GM18507 (cell line): ENCODE results near the gene RASAL1.

Experiments
- DNase-seq: peaks from one replicate; pipeline ENCODE4 v3.0.0; 2011; ENCODE audit warnings: low read depth; ENCODE audit not compliant: insufficient read length; ENCODE audit errors: extremely low spot score
- FAIRE-seq: peaks from 2 replicates; lab custom pipeline; 2011; peaks lifted over from hg19 to GRCh38; lab: Jason Lieb, UNC

The RASAL1 gene, protein sequence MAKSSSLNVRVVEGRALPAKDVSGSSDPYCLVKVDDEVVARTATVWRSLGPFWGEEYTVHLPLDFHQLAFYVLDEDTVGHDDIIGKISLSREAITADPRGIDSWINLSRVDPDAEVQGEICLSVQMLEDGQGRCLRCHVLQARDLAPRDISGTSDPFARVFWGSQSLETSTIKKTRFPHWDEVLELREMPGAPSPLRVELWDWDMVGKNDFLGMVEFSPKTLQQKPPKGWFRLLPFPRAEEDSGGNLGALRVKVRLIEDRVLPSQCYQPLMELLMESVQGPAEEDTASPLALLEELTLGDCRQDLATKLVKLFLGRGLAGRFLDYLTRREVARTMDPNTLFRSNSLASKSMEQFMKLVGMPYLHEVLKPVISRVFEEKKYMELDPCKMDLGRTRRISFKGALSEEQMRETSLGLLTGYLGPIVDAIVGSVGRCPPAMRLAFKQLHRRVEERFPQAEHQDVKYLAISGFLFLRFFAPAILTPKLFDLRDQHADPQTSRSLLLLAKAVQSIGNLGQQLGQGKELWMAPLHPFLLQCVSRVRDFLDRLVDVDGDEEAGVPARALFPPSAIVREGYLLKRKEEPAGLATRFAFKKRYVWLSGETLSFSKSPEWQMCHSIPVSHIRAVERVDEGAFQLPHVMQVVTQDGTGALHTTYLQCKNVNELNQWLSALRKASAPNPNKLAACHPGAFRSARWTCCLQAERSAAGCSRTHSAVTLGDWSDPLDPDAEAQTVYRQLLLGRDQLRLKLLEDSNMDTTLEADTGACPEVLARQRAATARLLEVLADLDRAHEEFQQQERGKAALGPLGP

DNA sequence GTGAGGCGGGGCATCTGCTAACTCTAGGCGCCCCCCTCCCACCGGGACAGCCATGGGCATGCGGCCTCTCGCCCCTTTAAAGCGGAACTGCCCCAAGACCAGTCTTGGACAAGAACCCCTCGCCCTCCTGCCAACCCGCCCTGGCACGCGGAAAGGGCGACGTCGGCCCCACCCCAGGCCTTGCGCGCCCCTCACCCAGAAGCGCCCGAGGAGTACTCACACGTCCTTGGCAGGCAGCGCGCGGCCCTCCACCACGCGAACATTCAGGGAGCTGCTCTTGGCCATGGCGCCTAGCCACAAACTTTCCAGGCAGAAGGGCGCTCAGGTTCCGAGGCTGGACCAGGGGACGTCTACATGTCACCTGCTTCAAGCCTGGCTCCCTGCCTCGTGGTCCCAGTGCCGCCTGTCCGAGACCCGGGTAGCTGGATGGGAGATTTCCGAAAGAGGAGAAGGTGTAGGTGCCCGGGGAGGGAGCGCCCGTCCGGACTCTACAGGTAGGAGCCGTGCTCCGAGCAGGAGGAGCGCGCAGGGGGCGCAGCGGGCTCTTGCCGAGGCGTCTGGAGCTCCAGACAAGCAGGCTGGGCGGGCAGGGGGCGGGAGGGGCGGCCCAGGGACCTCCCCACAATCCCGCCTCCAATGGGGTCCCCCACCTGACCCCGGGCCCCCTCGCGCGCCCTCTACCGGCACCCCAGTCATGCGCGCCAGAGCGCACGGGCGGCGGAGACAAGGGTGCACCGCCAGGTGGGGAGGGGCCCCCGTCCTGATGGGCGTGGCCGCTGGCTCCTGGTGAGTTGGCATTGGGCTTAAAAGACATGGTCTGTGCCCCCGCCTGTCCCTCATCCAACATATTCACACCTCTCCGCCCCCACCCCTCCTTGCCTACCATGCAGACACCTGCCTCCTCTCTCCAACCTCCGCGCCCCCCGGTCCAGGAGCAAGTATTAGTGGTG, at the start of gene RASAL1:
Gene RASAL1 (minus strand): TSS at position 584 of the 950 bp plus-strand sequence. CDS start 299 bp downstream, at position 285.
- DNase-seq: no peak
- no peak for FAIRE-seq

DNA sequence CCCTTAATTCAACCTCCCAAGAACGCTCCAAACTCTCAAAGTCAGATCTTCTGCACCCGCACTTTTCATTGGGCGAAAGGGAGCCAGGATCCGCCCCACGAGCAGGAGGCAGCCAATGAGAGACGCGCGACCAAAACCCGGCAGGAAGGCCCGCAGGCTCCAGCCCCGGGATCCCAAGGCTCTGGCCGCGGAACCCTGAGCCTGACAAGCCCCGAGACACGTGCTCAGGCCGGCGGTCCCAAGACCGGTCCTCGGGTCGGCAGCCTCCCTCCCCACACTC, 49.3 kb upstream of the RASAL1 start:
- DNase-seq (peak; percentile 74), FAIRE-seq (peak; percentile 89)

DNA sequence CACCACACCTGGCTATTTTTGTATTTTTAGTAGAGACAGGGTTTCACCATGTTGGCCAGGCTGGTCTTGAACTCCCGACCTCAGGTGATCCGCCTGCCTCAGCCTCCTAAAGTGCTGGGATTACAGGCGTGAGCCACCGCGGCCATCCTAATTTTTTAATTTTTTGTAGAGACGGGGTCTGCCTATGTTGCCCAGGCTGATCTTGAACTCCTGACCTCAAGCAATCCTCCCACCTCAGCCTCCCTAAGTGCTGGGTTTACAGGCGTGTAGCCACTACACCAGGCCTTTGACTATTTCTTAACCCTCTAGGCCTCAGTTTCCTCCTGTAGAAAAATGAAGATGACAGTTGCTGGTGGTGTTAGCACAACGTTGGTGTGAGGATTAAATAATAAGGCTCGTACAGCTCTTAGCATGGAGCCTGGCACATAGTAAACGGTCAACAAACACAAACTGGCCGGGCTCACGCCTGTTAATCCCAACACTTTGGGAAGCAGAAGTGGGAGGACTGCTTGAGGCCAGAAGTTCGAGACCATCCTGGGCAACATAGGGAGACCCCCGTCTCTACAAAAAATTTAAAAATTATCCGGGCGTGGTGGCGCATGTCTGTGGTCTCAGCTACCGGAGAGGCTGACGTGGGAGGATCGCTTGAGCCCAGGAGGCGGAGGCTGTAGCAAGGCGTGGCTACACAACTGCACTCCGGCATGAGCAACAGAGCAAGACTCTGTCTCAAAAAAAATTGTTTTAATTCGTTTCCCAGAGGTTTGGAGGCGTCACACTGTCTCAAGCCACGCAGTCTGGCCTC, 48.7 kb upstream of the RASAL1 start:
- DNase-seq (no peak), FAIRE-seq (no peak)

DNA sequence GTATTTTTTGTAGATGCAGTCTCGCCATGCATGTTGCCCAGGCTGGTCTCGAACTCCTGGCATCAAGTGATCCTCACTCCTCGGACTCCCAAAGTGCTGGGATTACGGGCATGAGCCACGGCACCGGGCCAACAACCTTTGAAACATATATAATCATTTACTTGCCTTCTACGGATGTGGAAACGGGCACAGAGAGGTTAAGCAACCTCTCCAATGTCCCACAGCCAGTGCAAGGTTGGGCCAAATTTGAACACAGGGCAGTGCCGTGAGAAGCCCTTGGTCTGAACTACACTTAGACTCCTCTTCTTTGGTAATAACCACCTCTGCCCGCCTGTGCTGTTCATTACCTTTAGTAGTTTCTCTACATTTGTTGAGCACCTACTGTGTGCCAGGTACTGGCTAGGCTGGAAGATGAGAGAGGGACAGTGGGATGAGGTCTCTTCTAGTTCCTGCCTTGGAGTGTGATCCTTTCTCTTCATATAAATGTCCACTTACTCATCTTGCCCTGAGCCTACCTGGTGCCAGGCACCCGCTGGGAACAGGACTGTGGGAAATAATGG, 47.5 kb upstream of the RASAL1 start:
- no peak for DNase-seq
- no peak for FAIRE-seq

GRCh38 chr12:113181975-113182374, 46.4 kb upstream of the RASAL1 start:
- no peak for DNase-seq
- no peak for FAIRE-seq

- DNase-seq (no peak), FAIRE-seq (no peak)
Measured at GRCh38 chr12:113180333-113180732, 44.8 kb upstream of the RASAL1 start.

GRCh38 chr12:113179023-113179422, 43.5 kb upstream of the RASAL1 start:
- FAIRE-seq: no peak
- DNase-seq: no peak

DNA sequence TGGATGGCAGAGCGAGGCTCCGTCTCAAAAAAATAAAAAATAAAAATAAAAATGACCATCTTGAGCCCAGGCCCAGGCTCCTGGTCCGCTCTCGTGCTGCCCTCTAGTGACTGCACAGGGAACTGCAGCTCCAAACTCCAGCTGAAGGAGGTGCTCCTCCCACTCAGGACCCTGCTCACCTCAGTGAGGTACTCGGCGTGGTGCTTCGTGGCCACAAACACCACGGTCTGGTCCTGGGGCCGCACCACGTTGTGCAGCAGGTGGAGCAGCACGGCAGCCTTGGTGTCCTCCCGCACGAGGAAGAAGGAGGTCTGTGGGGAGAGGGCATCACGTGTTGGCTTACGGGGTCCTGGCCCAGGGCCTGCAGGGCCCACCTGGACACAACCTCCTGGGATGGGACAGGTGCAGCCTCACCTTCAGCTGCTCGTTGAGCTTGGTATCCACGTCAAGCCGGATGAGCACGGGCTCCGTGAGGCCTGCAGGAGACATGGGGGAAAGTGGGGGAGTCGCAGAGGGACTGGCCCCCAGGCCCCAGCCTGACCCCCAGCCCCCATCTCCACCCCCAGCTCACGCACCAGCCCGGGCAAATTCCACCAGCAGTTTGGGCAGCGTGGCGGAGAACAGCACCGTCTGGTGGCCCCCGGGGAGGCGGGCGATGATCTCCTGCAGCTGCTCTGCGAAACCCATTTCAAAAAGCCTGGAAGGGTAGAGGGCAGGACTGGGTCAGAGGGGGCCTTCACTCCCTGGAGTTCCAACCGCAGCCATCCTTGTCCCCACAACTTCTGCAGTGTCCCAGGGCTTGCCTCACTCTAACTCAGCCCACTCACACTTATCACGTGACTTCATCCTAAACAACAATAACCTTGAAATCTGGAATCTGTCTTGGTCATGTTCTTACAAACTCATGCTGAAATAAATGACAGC, 39.2 kb upstream of the RASAL1 start:
- FAIRE-seq (peak; percentile 87), DNase-seq (peak; percentile 78)

- FAIRE-seq: peak; percentile 42
Measured at GRCh38 chr12:113173081-113173698, 37.6 kb upstream of the RASAL1 start.

GRCh38 chr12:113172185-113172584, 36.6 kb upstream of the RASAL1 start:
- FAIRE-seq (no peak), DNase-seq (no peak)

More at GRCh38 chr12:113173081-113173698, 37.6 kb upstream of the RASAL1 start:
- no peak for DNase-seq

DNA sequence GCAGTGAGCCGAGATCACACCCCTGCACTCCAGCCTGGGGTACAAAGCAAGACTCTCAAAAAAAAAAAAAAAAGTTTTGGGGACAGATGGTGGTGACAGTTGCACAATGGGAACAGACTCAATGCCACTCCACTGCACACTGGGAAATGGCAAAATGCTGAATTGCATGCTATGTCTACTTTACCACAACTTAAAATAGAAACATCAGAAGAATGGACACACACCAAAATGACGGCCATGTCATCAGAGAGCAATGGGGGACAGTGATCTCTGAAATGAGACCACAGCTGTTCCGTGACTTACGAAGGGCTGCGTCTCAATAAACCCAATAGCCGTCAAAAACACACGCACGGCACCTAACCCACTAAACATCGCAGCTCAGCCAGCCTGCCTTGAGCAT, 36.0 kb upstream of the RASAL1 start:
- DNase-seq: no peak
- no peak for FAIRE-seq

DNA sequence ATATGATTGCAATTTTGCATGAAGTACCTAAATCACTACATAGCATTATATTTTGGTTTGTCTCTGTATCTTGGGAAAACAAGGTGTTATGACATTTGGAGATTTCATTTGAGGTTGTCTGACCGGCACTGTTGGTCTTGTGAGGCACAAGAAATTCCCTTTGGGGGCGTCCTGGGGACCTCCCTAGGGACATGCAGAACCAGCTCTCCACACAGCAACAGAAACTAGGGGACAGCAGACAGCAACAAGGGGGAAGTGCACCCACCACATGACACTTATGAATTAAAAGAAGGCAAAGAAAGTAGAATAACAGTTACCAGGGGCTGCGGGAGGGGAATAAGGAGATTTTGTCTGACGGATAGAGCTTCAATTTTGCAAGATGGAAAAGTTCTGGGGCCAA, 35.4 kb upstream of the RASAL1 start:
- DNase-seq (no peak), FAIRE-seq (no peak)

- FAIRE-seq (no peak), DNase-seq (no peak)
Measured at GRCh38 chr12:113170457-113170856, 34.9 kb upstream of the RASAL1 start.

DNA sequence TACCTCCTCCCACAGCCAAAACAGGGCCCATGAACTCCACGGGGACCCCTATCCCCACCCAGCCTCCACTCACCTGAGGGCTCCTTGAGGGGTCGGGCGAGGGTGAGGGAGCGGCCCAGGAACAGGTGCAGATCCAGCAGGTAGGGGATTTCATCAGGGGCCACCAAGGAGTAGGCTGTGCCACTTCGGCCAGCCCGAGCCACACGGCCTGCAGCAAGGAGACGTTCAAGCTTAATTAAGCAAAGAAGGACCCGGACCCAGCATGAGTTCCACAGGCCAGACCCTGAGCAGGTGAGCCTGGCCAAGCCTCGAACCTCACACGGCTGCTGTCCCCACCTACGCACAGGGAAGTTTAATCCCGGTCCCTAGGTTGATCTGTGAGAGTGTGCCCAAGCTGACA, 34.1 kb upstream of the RASAL1 start:
- DNase-seq (no peak), FAIRE-seq (no peak)

GRCh38 chr12:113167868-113168267, 32.3 kb upstream of the RASAL1 start:
- DNase-seq (no peak), FAIRE-seq (no peak)

- DNase-seq (no peak), FAIRE-seq (no peak)
Measured at GRCh38 chr12:113165521-113166450, 30.2 kb upstream of the RASAL1 start.
